K562 (cell line): ENCODE data around the gene LRRC4B. TPM values are rescaled to one million over a fixed set of nuclear protein-coding genes. Genes with fewer than 3 reads are reported as not detected.

Experiments
- CREB1 ChIP-seq, 2 experiments: sonication (generic) in 1 of 2; formaldehyde crosslinking in 1 of 2; IDR thresholded peaks; 2 replicates each; pipeline versions ENCODE4 v1.6.1 to v1.8.0; 2012 to 2022; ENCODE audit warnings: inconsistent platforms in 1 of 2, mild to moderate bottlenecking in 1 of 2, missing genetic modification reagents in 1 of 2, moderate library complexity in 1 of 2
- EHMT2 ChIP-seq: fragments of 450-650 bp; IDR thresholded peaks from 2 replicates; pipeline ENCODE4 v1.6.1; 2018; ENCODE audit warnings: antibody characterized with exemption
- FOS ChIP-seq: IDR thresholded peaks from 3 replicates; pipeline ENCODE4 v1.6.1; 2011; ENCODE audit not compliant: insufficient read length; ENCODE audit errors: extremely low read depth
- GABPB1 ChIP-seq: sonication (generic); formaldehyde crosslinking; IDR thresholded peaks from 2 replicates; pipeline ENCODE4 v1.8.0; 2022; ENCODE audit warnings: mild to moderate bottlenecking, missing genetic modification reagents
- HCFC1 ChIP-seq: IDR thresholded peaks from 2 replicates; pipeline ENCODE4 v1.6.1; 2012; ENCODE audit warnings: low read depth, low read length, improper control_type of control experiment
- RCOR1 ChIP-seq, 2 experiments: IDR thresholded peaks; 2 replicates each; pipeline ENCODE4 v1.6.1; 2012; ENCODE audit warnings: low read depth in 2 of 2, low read length in 2 of 2, borderline replicate concordance in 1 of 2, improper control_type of control experiment in 1 of 2
- U2AF2 ChIP-seq: fragments of 200-400 bp; formaldehyde crosslinking; optimal IDR thresholded peaks from 2 replicates; pipeline ENCODE3; 2017; ENCODE audit warnings: low read depth, mild to moderate bottlenecking, low read length
- ZFP30 ChIP-seq: fragments of 250-450 bp; sonication (Bioruptor Pico); IDR thresholded peaks from 2 replicates; pipeline ENCODE4 v1.8.0; 2022; ENCODE audit warnings: moderate library complexity, mild to moderate bottlenecking, inconsistent platforms, borderline replicate concordance
- ZNF764 ChIP-seq: fragments of 250-450 bp; sonication (Bioruptor Pico); IDR thresholded peaks from 2 replicates; pipeline ENCODE4 v1.4.0; 2020; ENCODE audit warnings: low read depth, mild to moderate bottlenecking, moderate library complexity
- ZNF79 ChIP-seq: fragments of 250-450 bp; sonication (Bioruptor Pico); IDR thresholded peaks from 2 replicates; pipeline ENCODE4 v1.4.0; 2020; ENCODE audit warnings: low read depth, mild to moderate bottlenecking, moderate library complexity
- polyA plus RNA-seq, 8 experiments: library from polyadenylated mRNA; depleted of rRNA in 4 of 8; stranded (reverse) in 5 of 8; unstranded in 3 of 8; fragments of >200 nt; fragmentation: Nextera tagmentation in 2 of 8; fragmentation: Illumina TruSeq in 1 of 8; extraction: Ambion mirVana in 2 of 8; extraction: Trizol in 1 of 8; gene quantifications; 2 replicates each; pipeline versions ENCODE4 v1.2.1 to v1.2.3, GENCODE V29; 2011 to 2014; ENCODE audit warnings: inconsistent platforms in 1 of 8, missing spikeins in 1 of 8
- total RNA-seq, 7 experiments: library from RNA; depleted of rRNA in 6 of 7; stranded (reverse); fragments of >200 nt in 6 of 7; fragmentation: Illumina TruSeq in 2 of 7; extraction: Trizol in 2 of 7; gene quantifications; 2 replicates each; pipeline versions ENCODE4 v1.2.1 to v1.2.3, GENCODE V29; 2011 to 2021; ENCODE audit warnings: low replicate concordance in 1 of 7
- TF ChIP-seq, protein P1 (sequence below): fragments of 250-450 bp; sonication (Bioruptor Pico); IDR thresholded peaks from 2 replicates; pipeline ENCODE4 v1.5.1; 2021; ENCODE audit warnings: mild to moderate bottlenecking
- TF ChIP-seq, protein P2 (sequence below): fragments of 450-650 bp; IDR thresholded peaks from one replicate; pipeline ENCODE4 v1.6.1; 2018; ENCODE audit warnings: mild to moderate bottlenecking, moderate library complexity; ENCODE audit not compliant: partially characterized antibody
- TF ChIP-seq, protein P3 (sequence below), 2 experiments: fragments of 450-650 bp in 1 of 2; sonication (generic) in 1 of 2; formaldehyde crosslinking in 1 of 2; IDR thresholded peaks; 2 replicates each; pipeline versions ENCODE4 v1.7.1 to v1.9.0; 2016 to 2022; ENCODE audit warnings: inconsistent platforms in 1 of 2, mild to moderate bottlenecking in 1 of 2, missing genetic modification reagents in 1 of 2
- TF ChIP-seq, protein P4 (sequence below): fragments of 450-650 bp; formaldehyde crosslinking; IDR thresholded peaks from 2 replicates; pipeline ENCODE4 v1.4.0; 2020; ENCODE audit warnings: mild to moderate bottlenecking

The LRRC4B gene
- total and polyA plus RNA-seq, 9 of the 15 experiments (the other 6 are each of a cell fraction or from before 2014, with no cell fraction given) = 0.18 to 9.6 (median 2.9) TPM; not detected in 2

DNA sequence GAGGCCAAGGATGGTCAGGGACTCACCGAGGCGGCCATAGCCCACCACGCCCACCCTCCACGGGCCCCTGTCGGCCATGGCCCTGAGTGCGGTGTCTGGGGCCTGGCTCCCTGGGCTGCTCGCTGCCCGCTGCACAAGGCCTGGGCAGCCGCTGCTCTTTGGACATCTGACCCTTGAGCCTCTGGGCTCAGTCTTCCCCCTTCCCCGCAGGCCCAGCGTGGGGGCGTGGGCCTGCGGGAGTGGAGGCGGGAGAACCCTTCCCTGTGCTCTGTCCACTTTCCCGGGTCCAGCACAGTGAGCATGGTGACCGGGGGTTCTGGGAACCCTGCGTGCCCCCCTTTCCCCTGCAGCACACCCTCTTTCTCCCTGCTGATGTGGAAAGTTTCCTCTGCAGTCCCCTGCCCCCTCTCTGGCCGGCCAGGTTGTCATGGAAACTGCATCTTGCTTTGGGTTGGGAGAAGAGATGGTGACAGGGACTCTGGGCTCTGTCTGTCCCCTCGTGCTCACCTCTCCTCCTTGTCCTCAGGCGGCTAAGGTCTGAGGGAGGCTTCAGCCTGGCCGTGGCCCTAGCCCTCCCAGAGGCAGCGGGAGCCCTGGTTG is 54.4 kb downstream of the LRRC4B start, which contains the start of gene ASPDH (continued):
- TF ChIP-seq CREB1 (IDR thresholded peaks at IDR 0.05) (no peak), CREB1 (CRISPR knock-in tag; IDR thresholded peaks at IDR 0.05) (no peak), HCFC1 (no peak), GABPB1 (no peak), FOS (no peak), EHMT2 (no peak), ZNF79 (no peak), U2AF2 (no peak), RCOR1 (IDR thresholded peaks at IDR 0.05; ENCODE audit: borderline replicate concordance in 1 of 2, low read depth in 2 of 2, low read length in 2 of 2) (peak in 1 of 2 experiments; percentile 44; a peak in 1 of 4 replicates), ZFP30 (CRISPR knock-in tag) (no peak), ZNF764 (no peak)
- TF ChIP-seq, protein P1, sequence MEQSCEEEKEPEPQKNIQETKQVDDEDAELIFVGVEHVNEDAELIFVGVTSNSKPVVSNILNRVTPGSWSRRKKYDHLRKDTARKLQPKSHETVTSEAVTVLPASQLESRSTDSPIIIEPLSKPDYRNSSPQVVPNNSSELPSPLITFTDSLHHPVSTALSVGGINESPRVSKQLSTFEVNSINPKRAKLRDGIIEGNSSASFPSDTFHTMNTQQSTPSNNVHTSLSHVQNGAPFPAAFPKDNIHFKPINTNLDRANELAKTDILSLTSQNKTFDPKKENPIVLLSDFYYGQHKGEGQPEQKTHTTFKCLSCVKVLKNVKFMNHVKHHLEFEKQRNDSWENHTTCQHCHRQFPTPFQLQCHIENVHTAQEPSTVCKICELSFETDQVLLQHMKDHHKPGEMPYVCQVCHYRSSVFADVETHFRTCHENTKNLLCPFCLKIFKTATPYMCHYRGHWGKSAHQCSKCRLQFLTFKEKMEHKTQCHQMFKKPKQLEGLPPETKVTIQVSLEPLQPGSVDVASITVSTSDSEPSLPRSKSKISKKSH (CRISPR knock-in tag) = no peak
- TF ChIP-seq, protein P2, sequence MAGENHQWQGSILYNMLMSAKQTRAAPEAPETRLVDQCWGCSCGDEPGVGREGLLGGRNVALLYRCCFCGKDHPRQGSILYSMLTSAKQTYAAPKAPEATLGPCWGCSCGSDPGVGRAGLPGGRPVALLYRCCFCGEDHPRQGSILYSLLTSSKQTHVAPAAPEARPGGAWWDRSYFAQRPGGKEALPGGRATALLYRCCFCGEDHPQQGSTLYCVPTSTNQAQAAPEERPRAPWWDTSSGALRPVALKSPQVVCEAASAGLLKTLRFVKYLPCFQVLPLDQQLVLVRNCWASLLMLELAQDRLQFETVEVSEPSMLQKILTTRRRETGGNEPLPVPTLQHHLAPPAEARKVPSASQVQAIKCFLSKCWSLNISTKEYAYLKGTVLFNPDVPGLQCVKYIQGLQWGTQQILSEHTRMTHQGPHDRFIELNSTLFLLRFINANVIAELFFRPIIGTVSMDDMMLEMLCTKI = no peak
- TF ChIP-seq, protein P3, sequence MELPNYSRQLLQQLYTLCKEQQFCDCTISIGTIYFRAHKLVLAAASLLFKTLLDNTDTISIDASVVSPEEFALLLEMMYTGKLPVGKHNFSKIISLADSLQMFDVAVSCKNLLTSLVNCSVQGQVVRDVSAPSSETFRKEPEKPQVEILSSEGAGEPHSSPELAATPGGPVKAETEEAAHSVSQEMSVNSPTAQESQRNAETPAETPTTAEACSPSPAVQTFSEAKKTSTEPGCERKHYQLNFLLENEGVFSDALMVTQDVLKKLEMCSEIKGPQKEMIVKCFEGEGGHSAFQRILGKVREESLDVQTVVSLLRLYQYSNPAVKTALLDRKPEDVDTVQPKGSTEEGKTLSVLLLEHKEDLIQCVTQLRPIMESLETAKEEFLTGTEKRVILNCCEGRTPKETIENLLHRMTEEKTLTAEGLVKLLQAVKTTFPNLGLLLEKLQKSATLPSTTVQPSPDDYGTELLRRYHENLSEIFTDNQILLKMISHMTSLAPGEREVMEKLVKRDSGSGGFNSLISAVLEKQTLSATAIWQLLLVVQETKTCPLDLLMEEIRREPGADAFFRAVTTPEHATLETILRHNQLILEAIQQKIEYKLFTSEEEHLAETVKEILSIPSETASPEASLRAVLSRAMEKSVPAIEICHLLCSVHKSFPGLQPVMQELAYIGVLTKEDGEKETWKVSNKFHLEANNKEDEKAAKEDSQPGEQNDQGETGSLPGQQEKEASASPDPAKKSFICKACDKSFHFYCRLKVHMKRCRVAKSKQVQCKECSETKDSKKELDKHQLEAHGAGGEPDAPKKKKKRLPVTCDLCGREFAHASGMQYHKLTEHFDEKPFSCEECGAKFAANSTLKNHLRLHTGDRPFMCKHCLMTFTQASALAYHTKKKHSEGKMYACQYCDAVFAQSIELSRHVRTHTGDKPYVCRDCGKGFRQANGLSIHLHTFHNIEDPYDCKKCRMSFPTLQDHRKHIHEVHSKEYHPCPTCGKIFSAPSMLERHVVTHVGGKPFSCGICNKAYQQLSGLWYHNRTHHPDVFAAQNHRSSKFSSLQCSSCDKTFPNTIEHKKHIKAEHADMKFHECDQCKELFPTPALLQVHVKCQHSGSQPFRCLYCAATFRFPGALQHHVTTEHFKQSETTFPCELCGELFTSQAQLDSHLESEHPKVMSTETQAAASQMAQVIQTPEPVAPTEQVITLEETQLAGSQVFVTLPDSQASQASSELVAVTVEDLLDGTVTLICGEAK (IDR thresholded peaks at IDR 0.05) = no peak
- TF ChIP-seq, protein P3 (CRISPR knock-in tag; IDR thresholded peaks at IDR 0.05) = no peak
- TF ChIP-seq, protein P4, sequence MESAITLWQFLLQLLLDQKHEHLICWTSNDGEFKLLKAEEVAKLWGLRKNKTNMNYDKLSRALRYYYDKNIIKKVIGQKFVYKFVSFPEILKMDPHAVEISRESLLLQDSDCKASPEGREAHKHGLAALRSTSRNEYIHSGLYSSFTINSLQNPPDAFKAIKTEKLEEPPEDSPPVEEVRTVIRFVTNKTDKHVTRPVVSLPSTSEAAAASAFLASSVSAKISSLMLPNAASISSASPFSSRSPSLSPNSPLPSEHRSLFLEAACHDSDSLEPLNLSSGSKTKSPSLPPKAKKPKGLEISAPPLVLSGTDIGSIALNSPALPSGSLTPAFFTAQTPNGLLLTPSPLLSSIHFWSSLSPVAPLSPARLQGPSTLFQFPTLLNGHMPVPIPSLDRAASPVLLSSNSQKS (CRISPR knock-in tag) = no peak
